Measurements from ENCODE around the gene LMX1A.

DNA sequence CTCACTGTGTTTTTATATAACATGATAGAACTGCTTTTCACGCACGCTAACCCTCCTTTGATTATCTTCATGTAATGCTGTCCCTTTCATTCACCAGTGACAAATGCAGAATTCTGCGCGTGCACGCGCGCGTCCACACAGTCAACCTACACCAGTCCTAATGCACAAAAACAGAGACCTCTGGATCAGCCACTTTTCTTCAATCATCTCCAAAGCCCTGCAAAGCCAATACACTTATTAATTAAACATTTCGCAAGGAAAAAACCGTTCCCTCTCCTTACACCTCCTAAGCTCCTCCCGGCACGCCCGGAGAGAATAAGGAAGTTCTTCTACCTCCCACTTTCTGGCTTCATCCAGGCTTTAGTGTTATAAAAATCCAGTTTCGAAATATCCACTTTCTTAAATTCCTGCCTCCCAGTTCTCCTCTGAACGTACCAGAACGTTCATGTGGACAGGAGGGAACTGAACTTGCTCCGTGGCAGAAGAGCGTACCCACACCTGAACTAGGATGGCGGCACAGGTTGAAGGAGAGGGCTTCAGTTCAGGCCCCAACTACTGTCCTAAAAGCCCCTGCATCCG, 4.6 kb downstream of the LMX1A start:
- no peak for TF ChIP-seq POLR2AphosphoS5 (IDR thresholded peaks at IDR 0.05; ENCODE audit: control insufficient read depth, insufficient read depth, low read depth, low read length)
- TF ChIP-seq ETV6 (IDR thresholded peaks at IDR 0.05; ENCODE audit: borderline replicate concordance in 1 of 2, low read depth in 2 of 2, low read length in 1 of 2): no peak
- no peak for TF ChIP-seq ETV6 (CRISPR knock-in tag; IDR thresholded peaks at IDR 0.05; ENCODE audit: borderline replicate concordance)
- TF ChIP-seq HDAC2 (IDR thresholded peaks at IDR 0.05): no peak
- no peak for TF ChIP-seq ZNF707 (CRISPR knock-in tag; conservative IDR thresholded peaks at IDR 0.05)
- no peak for TF ChIP-seq ZNF121 (CRISPR knock-in tag; conservative IDR thresholded peaks at IDR 0.05)
- TF ChIP-seq ZFP1 (CRISPR knock-in tag; IDR thresholded peaks at IDR 0.05): no peak
- TF ChIP-seq EZH2 (IDR thresholded peaks at IDR 0.05; ENCODE audit: borderline replicate concordance, low read depth, low read length): no peak
- TF ChIP-seq ZNF274 (IDR thresholded peaks at IDR 0.05; ENCODE audit: borderline replicate concordance, low read depth, low read length): no peak
- no peak for TF ChIP-seq NFATC3 (IDR thresholded peaks at IDR 0.05)
- no peak for TF ChIP-seq PRPF4 (IDR thresholded peaks at IDR 0.05; ENCODE audit: insufficient read depth, low read depth, low read length, poor library complexity, severe bottlenecking)
- TF ChIP-seq CBX8 (IDR thresholded peaks at IDR 0.05; ENCODE audit: borderline replicate concordance, extremely low read depth, low read depth, low read length, poor library complexity, severe bottlenecking): no peak
- no peak for TF ChIP-seq MXI1 (IDR thresholded peaks at IDR 0.05; ENCODE audit: low read depth, low read length)
